ENCODE results near the gene ELOVL5.

GRCh38 chr6:53252177-53252692 is 96.5 kb downstream of the ELOVL5 start:
- TF ChIP-seq CTCF (IDR thresholded peaks at IDR 0.05; ENCODE audit: insufficient read depth, low read length) (no peak), POLR2AphosphoS5 (IDR thresholded peaks at IDR 0.05; ENCODE audit: low read depth) (no peak), GABPA (IDR thresholded peaks at IDR 0.05; ENCODE audit: low read depth) (no peak), SPI1 (IDR thresholded peaks at IDR 0.05; ENCODE audit: borderline replicate concordance, low read depth) (no peak)
- TF ChIP-seq, protein P1, sequence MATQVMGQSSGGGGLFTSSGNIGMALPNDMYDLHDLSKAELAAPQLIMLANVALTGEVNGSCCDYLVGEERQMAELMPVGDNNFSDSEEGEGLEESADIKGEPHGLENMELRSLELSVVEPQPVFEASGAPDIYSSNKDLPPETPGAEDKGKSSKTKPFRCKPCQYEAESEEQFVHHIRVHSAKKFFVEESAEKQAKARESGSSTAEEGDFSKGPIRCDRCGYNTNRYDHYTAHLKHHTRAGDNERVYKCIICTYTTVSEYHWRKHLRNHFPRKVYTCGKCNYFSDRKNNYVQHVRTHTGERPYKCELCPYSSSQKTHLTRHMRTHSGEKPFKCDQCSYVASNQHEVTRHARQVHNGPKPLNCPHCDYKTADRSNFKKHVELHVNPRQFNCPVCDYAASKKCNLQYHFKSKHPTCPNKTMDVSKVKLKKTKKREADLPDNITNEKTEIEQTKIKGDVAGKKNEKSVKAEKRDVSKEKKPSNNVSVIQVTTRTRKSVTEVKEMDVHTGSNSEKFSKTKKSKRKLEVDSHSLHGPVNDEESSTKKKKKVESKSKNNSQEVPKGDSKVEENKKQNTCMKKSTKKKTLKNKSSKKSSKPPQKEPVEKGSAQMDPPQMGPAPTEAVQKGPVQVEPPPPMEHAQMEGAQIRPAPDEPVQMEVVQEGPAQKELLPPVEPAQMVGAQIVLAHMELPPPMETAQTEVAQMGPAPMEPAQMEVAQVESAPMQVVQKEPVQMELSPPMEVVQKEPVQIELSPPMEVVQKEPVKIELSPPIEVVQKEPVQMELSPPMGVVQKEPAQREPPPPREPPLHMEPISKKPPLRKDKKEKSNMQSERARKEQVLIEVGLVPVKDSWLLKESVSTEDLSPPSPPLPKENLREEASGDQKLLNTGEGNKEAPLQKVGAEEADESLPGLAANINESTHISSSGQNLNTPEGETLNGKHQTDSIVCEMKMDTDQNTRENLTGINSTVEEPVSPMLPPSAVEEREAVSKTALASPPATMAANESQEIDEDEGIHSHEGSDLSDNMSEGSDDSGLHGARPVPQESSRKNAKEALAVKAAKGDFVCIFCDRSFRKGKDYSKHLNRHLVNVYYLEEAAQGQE (IDR thresholded peaks at IDR 0.05; ENCODE audit: insufficient replicate concordance, low read depth) = no peak
